HG02610 (cell line): ENCODE data around the gene SKIDA1.
A peak's percentile ranks its signal among the peaks of the same experiment; 100 is the strongest.

Source experiments
- ATAC-seq: cut with Tn5 transposase; IDR thresholded peaks from one replicate; pipeline ENCODE4 v1.9.1; 2021; ENCODE audit warnings: mild to moderate bottlenecking, moderate library complexity; ENCODE audit not compliant: unreplicated experiment

Gene SKIDA1

DNA sequence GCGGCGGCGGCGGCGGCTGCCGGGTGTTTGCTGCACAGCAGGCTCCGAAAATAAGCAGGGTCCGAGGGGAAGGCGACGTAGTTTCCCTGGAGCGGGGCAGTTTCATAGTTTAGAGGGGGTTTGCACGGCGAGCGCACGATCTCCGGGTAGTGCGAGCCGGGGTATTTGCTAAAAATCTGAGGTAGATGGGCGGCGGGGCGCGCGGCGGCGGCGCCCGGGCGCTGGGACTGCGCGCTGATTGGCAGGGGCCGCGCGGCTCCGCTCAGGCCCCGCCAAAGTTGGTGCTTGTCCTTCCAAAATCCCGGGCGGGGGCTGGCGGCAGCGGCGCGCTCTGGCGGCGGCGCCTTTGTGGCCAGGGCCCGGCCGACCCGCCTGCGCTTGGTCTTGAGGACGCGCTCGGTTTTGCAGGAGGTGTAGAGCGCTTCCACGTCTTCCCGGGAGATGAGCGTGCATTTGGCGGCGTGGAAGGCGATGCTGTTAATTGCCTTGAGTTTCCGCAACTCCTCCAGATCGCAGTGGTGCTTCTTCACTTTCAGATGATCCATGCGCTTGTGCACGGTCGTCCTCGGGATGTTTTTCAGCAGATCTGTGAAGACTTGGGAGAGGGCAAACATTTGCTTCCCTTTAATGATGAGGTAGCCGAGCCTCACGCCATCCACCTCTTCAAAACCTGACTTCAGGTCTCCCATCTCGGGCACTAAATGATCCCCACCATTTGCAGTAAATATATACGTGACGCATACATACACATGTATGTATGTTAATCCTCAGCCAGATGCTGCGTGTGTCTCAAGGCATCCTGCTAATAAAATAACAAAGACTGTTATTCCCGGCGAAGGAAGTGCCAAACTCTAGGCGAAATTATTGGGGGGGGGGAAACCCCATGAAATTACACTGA lies 8.1 kb downstream of the SKIDA1 start:
- peak; percentile 54 for ATAC-seq

DNA sequence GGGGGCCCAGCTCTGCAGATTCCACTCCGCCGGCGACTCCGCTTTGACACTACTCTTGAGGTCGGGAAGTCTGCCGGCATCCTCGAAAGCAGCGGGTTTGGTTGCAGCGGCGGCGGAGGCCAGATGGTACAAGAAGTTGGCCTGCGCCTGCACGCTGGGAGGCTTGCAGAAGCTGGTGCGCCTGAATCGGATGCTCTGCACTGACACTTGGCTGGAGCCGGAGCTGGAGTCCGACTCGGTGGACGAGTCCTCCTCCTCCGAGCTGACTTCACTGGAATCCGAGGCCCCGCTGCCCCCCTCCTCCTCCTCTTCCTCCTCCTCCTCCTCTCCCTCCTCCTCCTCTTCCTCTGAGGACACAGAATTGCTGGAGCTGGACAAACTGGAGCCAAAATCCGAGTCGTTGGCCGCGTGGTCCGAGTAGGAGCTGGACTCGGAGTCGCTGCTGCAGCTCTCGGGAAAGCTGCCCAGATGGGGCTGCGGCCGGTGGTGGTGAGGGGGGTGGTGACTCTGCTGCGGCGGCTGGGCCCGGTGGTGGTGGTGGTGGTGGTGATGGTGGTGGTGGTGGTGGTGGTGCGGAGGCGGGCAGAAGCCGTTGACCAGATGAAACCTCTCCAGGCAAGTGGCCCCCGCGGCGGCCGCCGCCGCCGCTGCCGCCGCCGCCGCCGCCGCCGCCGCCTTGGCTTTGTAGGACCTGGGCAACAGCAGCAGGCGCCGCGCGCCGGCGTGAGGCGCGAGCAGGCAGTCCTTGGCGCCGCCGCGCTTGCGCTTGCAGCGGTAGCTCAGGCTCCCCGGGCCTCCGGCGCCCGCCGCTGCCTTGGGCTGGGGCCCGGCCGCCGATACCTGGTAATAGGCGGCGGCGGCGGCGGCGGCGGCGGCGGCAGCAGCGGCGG lies 9.0 kb downstream of the SKIDA1 start:
- peak; percentile 58 for ATAC-seq

DNA sequence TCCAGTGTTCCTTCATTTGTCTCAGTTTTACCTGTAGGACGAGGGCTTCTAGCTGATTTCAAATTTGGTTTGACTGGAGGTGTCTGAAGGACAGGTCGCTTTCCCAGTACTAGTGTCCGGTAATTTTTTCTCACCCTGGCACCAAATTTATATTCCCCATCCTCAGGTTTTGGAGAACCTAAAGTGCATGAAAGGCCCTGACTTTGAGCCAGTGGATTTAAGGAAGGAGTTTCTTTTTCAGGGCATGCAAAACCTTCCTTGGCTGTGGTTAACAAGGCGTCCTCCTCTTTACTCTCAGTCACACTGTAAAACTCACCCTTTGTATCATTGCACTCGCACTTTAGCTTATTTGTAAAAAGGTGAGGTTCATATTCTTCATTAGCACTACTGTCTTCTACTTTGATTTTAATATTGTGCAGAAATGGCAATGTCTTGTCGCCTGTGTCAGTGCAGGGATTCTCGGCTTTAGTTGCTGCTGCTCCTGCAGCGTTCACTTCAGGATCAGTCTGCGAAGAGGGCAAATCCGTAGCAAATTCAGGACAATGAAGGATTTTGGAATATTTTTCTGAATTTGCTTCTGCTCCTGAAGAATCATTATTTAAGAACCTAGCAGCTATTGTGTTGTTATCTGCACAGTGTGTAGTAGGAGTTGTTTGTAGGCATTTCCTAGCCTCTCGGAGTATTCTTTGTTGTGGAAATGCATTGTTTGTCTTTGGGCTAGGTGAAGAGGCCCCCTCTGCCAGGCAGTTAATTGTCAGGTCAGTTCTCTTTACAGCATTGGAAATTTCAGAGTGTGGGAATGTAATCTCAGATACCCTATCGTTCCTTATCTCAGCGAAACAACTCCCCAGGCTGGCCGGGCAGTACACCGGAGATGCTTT lies 9.9 kb downstream of the SKIDA1 start:
- no peak for ATAC-seq

DNA sequence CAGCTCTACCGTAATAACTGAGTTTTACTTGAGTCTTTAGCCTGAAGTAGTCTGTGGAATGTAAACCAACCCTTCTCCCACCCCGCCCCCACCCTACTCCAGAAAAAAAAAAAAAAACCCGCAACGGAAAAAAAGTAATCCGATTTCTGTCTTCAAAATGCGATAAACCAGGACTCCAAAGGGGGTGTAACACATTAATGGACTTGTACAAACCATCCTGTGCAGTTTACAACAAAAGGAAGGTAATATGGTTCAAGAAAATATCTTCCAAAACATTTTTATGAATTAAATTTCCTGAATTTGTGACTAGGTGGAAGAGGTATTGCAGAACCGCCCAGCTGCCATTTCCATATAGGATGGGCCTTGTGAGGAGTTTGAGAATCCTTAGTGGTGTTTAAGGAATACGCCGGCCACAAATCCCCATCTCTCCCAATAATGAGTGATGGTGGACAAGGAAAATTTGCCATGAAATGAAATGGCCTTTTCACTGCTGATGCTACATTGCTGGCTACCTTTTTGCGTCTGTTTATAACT lies 10.6 kb downstream of the SKIDA1 start:
- no peak for ATAC-seq

DNA sequence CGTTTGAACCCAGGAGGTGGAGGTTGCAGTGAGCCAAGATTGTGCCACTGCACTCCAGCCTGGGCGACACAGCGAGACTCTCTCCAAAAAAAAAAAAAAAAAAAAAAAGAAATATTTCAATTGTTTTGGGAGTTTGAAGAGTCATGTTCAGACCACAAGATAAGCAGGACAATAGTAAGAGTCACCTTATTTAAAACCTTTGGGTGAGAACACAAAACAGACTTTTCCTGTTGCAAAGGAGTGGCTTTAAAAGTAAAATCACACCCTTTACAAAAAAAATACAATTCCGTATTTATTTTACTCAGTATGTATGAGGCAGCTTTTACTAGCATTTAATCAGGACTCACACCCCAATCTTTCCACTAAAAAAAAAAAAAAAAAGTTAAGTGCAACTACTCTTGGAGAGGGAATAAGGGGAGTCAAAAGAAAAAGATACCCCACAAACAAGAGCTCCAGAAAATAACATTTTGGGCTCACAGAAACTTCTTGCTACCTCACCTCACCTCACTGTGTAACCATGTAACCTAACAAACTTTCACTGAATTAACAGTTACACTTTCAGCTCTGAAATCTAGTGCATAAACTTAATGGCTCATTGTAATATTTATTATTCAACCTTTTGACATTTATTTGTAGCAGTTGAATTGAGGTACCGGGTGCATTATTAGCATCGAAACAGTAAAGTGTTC lies 11.2 kb downstream of the SKIDA1 start:
- no peak for ATAC-seq

DNA sequence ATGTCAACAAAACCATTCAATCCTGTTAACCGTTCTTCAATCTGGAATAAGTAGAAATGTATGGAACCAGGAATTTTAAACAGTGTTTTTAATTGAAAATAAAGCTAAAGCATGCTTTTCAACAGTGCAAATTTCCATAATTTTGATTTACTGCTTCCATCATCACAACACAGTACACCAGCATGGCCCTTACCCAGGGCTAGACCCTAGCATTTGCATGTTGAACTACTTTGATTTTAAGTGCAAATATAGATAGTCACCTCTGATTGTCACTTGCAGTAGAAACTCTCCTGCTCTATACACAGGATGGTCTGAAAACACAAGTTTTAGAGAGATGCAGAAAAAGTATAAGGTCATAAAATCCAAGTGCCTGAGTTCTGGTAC lies 12.1 kb downstream of the SKIDA1 start:
- ATAC-seq, result no peak

DNA sequence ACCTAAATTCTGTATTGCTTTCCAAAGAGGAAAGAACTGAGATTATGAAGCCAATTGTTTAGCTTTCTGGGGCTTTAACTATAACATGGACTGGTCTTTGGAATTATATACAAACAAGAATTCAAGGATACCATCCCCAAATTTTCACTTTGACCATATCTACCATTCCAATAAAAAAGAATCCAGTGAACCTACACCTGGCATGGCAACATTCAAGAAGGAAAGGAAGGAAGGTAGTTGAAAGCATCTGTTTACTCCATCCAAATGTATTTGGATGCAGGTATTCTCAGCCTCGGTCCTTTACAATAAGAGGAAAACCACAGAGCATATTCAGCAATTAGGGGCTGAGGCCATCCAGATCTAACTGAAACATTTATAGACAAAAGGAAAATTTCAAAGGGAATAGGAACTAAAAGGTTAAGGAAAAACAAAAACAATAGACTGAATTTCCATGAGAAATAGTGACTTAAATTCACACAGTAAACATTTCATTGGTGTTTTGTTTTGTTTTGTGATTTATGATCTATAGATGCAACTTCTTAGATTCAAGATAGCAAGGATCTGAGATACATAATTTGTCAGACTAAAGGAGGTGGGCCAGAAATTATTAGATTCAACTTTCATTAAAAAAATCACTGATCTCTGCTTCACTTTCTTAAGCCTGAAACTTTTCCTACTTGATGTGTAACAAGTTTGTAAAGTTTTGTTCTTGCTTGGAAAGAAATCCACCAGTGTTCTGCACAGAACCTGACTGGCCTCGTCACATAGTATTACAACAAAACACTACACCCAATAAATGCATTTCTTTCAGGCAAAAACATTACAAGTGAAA lies 12.7 kb downstream of the SKIDA1 start:
- ATAC-seq, result no peak

DNA sequence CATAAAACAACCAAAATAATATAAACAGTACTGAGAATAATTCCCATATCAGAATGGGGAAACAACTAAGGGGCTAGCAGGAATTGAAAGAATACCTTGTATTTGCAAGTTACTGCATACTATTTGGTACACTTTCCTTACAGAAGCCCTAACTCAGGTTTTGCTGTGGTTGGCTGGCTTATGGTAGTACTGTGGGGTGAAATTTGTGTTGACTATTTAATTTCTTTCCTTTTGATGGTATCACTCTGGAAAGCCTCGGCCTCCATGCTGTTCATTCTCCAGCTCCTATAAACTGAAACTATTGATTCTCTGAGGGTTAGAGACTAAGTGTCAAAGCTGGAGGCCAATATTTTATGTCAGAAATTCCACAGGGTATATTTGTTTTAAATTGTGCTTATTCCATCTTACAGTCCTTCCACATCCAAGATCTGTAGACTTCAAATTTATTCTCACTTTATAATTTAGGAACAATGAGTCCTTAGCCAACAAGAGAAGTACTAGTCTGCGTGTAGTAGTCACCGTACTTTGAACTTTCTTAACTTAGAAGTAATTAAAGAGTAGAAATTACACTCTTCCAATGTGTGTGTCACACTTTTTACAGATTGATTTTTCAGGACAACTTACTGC lies 13.4 kb downstream of the SKIDA1 start:
- no peak for ATAC-seq

DNA sequence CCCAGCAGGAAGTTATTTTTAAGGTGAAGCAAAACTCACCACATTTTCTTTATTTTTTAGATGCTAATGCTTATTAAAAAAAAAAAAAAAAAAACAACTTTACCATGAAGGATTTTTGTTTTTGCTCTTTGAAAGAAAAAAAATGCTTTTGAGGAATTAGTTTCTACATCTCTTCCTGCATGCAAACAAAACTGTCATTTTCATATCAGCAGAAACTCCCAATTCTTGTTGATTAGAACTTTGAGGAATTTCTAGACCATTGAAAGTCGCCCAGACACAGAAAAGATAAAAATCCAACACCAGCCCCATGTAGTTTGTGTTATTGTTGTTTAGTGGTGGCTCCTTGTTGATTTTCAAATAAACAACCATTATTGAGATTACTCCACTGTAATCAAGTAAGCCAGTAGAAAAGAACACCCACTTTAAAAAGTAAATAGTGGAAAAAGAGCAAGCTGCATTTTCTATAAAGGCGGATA lies 14.3 kb downstream of the SKIDA1 start:
- ATAC-seq, result no peak

DNA sequence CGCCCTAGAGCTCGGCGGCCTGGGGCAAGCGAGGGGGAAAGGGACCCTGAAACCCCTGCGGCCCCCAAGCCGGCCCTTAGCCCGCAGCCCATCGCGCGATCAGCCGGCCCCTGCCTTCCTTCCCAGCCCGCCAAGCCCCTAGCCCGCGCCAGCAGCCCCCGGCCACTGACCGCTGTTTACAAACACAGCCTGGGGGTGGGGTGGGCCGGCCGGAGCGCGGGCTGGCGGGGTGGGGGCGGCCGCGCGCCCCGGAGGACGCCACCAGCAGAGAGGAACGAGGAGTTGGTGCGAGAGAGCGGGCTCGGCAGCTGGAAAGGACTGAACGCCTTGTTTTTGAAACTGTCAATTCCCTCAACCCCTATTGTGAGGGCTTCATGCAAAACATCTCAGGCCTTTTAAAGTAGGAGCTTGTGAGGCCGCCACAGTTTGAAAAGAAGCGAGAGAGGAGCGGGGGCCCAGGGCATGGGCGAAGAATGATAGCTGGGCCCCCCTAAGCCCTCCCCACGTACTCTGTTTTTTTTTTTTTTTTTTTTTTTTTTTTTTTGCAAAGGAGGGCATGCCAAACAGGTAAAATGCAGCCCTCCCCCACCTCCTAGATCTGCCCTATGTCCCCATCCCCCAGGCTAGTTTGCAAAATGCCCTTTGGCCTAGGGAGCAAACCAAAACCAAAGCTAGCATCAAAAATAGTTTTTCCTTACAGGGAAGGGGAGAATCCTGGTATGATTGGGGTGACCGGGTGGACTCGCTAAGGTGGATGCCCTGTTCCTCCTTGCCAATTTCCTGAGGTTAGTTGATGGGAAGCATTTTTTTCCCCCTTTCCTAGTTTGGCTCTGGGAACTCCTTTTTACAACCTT lies 15.0 kb downstream of the SKIDA1 start:
- no peak for ATAC-seq

DNA sequence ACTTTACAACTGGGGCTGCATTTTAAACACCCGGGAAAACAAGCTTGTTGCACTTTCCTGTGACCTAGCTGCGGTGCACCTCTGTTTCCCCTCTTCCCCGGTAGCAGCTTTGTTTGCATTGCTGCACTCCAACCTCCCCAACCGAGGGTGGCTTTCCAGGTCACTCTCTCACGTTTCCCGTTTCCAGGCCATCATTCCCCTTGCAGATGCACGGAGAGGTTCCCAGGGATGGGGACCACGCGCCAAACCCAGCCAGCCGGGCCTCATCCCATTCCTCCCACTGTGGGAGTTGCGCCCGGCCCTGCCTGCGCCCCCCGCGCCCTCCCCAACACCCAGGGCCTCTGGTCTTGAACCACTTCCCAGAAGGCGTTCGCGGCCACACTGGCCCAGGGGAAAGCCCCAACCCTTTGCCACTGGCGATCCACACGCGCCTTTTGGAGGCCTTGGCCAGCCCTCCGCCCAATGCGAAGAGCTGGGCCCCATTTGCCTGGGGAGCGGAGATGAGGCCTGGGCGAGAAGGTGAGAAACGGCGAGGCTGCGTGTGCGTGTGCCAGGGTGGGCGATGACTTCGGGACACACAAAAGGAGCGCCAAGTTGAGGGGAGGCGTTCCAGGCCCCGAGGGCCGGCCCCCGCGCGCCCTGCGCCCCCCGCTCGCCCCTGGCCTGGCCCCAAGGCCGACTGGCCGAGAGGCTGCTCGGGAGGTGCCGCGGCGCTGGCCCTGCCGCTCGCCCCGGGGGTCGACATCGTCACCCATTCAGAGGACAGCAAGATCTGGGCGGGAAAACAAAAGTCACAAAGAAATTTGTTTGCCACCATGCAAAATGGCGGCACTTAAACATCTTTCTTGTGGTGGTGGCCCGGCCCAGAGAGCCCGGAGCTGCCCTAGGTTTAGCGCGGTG lies 15.9 kb downstream of the SKIDA1 start:
- no peak for ATAC-seq

DNA sequence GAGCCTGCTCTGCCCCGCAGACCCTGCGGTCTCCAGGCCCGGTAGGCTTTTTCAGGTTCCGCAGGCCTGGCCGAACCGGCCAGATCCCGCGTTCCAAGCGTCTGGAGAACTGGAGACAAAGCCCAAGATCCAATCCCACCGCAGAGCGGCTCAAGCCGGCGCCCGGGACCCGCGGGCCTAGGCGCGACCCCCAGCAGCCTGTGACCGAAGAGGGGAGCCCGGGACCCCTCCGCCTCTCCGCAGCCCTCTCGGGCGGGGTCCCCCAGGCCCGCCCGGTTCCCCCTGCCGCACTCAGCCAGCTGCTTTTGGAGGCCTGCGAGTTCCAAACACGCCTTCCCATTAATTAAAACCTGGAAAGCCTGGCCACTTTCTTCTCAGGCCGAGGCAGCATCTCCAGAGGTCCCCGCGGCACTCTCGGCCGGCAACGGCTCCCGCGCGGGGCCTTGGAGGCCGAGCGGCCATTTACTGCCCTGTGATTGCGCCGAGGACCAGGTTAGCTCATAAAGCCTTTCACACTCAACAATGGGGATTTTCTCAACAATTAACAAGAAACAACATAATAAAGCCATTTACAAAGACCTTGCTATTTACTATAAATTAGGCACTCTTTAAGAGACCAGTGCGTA lies 16.7 kb downstream of the SKIDA1 start:
- no peak for ATAC-seq

DNA sequence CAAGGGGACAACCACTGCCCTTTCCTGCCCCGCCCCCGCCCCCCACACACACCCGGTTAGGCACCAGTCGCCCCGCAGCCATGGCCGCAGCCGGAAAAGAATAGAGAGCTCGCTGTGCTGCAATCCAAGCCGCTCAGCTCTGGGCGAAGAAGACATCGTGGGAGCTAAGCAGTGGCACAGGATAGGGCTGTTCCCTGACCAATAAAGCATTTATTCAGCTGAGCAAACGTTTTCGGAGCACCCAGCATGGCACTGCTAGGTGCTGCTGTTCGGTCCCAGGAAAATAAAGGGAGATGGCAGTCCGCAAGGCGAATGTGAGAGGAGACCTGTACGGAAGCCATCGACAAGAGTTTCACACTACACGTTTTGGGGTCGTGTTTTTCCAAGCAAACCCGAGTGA lies 18.3 kb downstream of the SKIDA1 start:
- no peak for ATAC-seq

DNA sequence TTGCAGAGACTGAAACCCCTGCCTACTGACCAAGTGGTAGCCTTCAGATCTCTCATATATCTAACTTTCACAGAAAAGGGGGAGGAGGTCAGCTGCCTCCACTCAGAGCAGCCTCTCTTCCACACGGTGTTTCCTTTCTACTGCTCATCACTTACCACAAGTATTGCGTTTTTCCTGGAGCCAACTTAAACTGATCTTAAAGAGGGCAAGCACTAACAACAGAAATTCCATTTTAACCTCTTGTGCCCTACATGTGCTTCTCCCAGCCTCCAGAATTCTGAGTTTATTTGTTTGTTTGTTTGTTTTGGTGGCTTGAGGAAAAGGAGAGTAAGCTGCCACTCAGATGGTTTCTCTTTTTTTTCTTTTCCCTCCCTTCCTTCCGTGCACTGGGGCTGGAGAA lies 19.1 kb downstream of the SKIDA1 start:
- ATAC-seq, result no peak

DNA sequence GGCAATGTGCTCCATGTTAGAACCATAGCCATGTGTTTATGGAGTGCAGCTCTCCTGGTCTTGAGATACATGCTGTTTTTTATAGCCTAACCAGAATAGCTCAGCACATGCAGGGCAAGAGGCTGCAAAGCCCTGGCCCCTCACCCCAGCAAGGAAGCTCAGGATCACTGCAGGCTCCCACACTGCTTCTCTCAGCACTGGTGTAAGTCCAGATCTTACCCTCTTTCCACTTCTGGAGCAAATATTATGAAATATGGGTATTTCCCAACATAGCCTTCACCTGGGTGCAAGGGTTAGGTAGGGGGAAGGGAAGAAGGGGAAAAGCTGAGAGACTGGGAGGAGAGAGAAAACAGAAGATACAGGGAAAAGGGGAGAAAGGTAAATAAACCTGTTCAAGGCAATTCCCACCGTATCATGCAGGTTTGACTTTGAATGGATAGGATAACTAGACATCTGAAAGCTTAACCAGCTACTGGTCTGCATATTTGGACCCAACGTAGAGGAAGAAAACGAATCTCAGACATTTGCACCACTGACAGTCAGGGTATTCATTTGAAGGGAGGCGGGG lies 19.7 kb downstream of the SKIDA1 start:
- no peak for ATAC-seq

DNA sequence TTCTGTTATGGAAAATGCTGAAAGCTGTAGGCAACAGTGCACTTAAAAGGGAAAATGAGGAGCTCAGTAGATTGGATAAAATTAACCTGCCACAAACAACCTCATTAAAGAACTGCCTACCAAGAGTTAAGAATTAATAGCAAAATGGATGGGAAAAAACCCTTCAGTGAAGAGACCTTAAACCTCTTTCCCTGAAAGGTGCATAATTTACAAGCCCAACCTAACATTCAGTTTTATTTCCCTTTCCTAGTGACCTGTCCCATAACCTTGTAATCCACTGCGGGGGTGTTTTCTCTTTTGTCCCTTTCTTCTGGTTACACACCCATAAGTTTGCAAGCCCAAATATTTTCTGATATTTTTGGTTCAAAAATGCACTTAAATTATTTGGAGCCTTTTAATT lies 21.9 kb downstream of the SKIDA1 start:
- no peak for ATAC-seq
